CMK (cell line): Measurements from ENCODE around the gene ZNF777.

Experiments used
- DNase-seq: peaks from one replicate; pipeline ENCODE4 v3.0.0-alpha.2; 2010; ENCODE audit warnings: low read depth

Gene ZNF777

DNA sequence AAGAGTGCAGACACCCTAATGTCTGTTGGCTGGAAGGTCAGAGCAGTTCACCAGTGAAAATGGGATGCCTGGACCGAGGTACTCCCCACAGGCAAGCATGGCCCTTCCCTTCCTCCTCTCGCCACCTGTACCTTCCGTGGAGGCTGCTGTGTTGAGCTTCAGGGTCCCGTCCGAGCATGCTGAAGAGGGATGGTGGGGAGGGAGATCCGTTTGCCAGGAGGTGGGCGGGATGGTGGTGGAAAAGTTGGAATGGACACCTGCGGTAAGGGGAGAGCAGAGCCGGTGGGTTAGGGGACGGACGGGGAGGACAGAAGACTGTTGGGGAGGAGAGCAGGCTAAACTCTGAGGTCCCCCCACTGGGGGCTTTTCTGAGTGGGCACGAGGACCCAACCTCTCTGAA is 15.9 kb upstream of the ZNF777 start:
- DNase-seq, result no peak

DNA sequence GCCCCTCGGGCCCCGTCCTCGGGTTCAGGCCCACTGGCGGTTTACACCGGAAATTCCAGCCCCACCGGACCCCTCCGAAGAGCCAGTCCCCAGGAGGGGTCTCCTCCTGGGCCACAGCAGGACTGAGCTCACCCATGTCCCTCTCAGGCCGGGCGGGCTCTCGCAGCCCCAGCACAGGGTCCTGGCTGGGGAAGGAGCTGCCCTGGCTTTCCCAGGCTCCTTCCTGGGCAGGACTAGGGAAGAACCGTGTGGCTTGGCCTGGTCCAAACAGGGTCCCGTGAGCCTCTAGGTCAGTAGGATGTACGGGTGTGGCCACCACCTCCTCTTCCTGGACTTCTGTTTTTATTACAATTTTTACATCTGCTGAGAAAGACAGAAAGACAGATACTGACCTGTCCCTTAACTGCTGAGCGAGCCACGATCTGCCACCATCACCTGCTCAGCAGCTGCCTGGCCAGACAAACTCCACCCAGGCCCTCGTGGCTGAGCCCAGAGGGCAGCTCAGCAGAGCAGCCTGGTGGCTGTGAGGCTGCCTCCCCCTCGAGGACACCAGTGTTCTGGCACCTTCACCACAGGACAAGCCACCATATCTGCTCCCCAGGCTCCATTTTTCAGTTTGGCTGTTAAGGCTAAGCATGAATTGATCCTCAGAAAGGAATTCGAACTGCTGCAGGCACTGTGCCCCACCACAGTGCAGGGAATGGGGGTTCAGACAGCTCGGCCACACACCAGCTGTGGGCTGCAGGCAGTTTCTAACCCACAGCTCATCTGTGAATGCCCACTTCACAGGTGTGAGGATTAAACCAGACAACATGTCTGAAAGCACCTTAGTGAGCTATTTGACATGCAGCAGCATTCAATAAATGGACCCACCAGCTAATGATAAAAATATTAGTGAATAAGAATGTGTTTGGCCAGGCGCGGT is 14.5 kb upstream of the ZNF777 start:
- no peak for DNase-seq

DNA sequence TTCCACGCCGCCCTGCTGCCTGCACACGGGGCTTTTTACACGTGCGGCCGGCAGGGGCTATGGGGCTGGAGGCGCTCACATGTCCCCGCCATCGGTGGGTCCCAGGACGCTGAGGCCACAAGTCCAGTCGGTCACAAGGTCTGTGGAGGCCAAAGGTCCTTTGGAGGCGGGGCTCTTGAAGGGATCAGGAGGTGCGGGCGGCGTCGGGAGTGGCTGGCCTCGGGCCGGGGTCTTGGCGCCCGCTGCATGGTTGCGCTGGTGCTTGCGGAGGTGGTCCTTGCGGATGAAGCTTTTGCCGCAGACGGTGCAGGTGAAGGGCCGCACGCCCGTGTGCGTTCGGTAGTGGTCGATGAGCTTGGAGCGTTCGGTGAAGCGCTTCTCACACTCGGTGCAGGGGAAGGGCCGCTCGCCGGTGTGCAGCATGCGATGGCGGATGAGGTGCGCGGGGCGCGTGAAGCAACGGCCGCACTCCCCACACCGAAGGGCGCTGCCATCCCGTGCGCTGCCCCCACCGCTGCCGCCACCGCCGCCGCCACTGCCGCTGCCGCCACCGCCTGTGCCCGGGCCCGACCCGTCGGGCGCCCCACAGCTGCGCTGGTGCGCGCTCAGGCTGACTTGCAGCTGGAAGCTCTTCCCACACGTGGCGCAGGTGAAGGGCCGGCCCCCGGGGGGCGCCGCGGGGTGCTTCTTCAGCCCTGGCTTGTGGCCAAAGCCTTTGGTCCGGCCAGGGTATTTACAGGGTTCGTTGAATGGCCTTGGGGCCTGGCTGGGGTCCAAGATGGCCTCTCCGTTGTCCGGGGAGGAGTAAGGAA is 13.7 kb upstream of the ZNF777 start:
- no peak for DNase-seq

DNA sequence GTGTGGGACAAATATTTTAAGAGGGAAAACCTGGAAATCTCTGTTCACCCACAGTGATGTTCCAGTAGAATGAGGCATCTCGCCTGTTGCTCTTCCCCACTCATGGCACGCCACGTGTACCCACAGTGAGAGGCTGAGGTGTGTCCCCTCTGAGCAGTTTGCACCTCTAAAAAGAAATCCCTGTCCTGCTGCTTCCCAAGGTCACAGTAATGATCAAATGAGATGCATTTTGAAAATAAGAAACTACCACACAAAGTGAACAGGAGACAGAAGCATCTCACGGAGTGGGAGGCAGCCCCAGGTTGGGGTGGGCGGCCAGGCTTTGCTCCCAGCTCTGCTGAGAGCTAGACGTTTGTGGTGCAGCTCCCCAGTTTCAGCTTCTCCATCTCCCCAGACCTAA is 12.4 kb upstream of the ZNF777 start:
- DNase-seq, result no peak

DNA sequence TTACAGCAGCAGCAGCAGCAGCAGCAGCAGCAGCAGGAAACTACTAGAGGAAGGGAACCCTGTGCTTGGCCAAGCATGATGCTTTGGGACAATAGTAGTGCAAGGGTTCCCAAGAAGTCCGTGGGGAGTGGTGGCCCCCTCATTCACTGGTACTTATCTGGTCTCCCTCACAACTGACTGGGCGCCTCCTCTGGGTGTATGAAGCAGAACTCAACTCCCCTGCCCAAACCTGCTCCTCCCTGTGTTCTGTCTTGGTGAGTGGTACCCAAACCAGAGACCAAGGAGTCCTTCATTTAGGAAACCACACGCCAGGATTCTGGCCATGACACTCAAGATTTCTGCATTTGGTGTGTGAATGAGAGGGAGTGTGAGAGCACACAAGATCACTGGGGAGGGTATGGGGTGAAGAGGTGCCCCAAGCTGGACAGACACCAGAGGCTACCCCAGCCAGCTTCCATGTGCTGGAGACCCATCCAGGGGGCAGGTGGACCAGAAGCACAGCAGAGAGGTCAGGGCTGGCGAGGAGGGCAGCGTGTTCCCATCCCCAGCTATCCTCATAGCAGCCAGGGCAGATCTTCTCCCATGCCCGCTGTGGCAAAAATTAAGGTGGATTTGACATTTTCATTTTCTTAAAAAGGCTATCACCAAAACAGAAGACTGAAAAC is 10.6 kb upstream of the ZNF777 start:
- no peak for DNase-seq

DNA sequence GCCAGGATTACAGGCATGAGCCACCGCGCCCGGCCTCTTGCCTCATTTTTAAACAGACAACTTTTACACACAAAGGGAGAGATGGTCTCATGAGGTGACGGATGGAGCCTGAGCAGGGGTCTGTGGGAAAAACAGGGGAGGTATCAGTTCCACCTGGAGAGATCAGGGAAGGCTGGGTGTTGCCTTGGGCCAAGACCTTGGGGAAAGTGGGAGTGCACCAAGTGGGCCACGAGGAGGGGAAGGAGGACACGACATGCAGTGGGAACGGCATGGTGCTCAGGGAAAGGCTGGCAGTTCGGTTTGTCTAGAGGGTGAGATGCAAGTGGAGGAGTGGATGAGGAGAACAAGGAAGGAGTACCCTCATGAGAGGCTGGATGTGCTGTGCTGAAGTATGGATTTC is 8.9 kb upstream of the ZNF777 start:
- no peak for DNase-seq

DNA sequence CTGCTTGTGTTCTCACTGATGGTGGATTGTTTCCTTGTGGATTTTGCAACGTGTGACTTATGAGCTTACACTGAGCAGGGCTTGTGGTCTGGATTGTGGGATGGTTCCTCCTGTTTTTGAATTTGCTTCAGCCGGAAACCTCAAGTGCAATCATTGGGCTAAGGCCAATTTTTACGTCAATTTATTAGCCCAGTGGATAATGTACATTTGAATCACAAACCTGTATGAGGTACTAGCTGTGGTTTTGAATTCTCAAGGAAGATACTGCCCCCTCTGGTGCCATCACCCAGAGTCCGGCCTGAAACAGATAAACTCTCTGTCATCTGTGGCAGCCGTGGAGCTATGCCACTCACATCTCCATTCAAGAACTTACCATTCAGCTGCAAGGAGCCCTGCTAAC is 7.3 kb upstream of the ZNF777 start:
- DNase-seq, result no peak

DNA sequence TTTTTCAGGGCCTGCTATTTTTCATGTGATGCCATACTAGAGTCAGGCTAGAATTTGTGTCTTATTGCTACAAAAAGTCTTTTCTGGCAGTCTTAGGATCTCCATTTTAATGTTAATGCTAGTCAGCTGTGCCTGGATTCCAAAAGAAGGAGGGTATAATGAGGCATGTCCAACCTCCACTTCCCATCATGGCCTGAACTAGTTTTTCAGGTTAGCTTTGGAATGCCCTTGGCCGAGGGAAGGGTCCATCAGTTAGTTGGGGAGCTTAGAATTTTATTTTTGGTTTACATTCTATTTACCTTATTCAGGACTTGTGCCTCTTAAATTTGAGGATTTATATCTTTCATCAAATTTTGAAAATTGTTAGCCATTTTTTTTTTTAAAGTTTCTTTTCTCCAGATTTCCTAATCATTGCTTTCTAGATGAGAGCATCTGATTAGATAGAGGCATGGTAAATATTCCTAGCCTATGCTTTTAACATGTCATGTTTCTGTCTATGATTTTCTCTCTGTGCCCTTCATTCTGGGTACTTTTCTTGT is 6.5 kb upstream of the ZNF777 start:
- DNase-seq, result no peak

DNA sequence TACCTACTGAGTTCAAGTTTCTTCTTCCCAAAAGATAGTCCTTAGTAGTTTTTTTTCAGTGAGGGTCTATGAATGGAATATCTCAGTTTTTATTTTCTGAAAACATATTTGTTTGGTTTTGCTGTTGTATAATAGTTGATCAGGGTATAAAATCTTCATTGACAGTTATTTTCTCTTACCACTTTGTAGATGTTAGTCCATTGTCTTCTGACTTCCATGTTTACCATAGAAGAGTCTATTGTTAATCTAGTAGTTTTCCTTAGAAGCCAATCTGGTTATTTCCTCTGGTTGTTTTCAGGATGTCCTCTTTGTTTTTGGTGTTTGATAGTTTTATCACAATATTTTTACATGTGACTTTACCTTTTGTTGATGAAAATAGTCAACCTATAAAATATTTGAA is 5.5 kb upstream of the ZNF777 start:
- no peak for DNase-seq

DNA sequence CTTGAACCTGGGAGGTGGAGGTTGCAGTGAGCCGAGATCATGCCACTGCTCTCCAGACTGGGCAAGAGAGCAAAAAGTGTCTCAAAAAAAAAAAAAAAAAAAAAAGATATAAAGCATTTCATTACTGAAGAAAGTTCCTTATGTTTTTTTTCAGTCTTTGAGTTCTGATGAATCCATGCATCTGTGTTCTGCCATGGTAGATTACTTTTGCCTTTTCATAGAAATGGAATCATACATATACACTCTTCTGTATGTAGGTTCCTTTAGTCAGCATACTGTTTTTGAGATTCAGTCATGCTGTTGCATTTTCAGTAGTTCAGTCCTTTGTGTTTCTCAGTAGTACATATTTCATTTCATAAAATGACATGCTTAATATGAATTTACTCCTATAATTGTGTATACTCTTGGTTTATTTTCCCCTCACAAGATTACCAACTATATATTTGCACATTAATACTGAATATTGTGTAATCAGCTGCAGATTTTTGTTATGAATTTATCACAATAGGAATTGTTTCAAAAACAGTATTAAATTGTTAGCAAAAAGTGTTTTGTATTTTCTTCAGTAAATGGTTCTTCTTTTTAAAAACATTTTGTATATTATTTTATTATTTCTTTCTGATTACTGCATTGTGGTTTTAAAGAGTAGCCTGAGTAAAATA is 2.8 kb upstream of the ZNF777 start:
- no peak for DNase-seq

DNA sequence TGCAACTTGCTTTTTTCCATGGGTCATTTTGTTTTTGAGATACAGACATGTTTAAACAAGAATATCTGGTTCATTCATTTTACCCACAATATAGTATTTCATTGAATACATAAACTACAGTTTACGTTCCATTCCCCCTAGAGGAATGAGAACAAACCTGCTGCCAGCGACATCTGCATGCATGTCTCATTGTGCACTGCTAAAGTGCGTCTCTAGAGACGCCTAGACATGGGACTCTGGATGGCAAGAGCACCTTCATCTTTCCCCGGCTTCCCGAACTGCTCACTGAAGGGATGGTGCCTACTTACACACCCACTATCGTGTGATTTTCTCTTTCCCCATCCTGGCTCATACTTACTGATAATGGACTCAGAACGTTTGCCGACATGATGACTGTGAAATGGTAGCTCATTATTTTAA is 1.2 kb upstream of the ZNF777 start:
- DNase-seq, result no peak

DNA sequence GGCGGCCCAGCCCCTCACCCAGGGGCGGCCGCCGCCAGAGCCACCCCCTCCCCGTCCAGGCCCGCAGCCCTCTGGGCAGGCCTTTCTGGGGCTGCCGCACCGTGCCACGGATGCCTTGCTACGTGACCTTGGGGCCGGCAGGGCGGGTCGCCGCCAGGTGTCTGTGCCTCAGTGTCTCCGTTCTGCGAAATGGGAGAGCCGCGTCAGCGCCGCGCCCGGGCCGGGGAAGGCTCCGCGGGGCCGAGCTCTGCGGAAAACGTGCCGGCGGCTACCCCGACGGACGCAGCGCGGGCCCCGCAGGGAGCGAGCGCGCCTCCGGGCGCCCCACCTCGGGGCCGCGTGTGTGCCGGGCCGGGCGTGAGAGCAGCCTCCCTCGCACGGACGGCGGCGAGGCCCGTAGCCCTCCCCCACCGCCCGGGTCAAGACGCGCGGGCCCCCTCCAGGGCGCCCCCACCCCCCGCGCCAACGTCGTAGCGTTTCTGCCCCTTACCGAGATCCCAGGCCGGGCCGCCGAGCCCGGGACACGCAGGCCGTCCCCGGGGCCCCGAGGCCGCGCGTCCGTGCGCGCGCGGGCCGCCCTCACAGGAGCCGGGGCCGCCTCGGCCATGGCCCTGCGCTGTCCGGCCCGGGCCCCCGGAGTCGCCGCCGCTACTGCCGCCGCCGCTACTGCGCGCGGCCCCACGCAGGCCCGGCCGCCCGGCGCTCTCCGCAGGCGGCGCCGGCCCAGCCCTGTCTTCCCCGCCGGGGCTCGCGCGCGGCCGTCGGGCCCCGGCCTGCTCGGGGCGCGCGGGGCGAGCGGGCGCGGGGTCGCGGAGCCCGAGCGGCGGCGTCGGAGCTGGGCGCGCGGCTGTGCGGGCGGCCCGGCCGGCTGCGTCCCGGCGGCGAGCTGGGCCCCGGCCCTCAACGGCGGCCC is 1.1 kb downstream of the ZNF777 start:
- no peak for DNase-seq

DNA sequence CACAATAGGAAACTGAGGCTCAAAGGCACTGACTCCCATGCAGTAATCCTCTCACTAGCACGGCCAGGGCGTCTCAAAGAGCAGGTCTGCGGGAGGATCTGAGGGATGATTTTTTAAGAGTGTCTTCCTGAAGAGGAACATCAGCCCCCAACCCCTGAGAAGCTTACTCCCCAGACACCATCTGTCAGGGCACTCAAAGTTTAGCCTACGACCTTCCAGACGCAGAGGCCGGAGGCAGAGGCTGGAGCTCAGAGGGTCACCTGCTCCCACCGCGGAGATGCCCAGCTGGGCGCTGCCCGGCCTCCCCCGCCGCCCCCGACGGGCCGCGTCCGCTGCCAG is 1.7 kb downstream of the ZNF777 start:
- no peak for DNase-seq

DNA sequence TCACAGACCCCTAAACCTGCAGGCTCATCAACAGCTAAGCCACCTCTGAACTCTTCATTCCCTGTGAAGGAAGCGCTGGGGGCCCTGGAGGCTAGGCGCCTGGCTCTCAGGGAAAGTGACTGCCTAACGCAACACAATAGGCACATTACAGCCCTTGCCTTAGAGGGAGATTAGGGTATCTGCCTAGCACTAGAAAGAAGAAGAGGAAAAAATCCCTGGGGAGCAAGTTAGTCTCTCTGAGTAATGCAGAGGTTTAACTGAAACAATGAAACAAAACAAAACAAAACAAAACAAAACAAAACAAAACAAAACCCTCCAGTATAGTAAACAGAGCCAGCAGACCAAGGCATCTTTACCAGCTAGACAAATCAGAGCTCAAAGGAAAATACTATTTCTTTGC is 2.6 kb downstream of the ZNF777 start:
- no peak for DNase-seq

DNA sequence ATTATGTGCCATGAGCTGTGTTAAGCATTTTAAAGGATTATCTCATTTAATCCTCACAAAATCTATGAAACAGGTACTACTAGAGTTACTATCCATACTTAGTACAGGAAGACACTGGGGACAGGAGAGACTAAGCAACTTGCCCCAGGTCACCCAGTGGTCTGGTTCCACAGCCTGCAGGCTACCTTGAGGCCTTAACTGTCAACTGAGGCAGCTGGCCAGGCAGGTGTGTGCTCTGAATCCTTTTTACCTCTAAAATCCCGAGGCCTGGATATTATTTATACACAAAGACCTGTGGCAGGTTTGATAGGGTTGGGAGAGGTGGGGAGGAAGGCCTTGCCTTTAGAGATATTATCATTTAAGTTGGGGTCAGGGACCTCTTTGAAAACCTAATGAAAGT is 3.1 kb downstream of the ZNF777 start:
- DNase-seq, result no peak

DNA sequence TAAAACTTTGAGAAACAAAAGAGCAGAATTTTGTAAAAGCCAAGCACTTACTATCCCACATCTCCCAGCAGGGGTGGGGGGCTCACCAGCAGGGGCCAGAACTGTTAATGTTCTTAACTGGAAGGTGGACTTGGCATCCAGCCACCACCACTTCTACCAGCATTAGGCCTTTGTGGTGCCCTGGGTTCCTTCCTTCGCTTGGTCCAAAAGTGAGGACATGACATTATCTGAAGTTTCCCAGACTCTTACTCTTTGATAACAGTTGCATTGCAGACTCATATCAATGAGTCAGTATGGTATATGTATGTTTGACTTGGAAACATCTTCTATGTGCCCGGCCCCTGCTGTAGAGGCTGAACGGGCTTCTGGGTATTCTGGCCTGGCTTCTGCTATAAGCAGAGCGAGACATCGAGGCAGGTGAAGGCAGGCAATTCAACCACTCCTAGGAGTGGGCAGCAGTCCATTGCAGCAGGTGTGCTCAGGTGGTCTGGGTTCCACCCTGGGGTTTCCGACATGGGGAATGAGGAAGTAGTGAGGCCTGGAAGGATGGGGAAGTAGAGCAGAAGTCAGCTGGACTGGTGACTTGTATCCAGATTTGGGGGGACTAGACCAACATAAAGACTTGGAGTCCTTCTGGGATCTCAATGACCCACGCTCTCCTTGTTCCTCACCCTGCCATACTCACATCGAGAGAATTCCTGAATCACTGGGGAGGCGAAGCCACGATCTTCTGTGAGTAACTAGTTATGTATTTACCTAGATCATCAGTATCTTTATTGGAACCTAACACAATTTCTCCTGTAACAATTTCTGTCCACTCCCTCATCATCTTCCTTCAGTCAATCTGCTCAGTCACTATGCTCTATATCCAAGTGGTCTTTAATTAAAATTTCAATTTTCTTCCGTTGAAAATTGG is 4.1 kb downstream of the ZNF777 start:
- no peak for DNase-seq

DNA sequence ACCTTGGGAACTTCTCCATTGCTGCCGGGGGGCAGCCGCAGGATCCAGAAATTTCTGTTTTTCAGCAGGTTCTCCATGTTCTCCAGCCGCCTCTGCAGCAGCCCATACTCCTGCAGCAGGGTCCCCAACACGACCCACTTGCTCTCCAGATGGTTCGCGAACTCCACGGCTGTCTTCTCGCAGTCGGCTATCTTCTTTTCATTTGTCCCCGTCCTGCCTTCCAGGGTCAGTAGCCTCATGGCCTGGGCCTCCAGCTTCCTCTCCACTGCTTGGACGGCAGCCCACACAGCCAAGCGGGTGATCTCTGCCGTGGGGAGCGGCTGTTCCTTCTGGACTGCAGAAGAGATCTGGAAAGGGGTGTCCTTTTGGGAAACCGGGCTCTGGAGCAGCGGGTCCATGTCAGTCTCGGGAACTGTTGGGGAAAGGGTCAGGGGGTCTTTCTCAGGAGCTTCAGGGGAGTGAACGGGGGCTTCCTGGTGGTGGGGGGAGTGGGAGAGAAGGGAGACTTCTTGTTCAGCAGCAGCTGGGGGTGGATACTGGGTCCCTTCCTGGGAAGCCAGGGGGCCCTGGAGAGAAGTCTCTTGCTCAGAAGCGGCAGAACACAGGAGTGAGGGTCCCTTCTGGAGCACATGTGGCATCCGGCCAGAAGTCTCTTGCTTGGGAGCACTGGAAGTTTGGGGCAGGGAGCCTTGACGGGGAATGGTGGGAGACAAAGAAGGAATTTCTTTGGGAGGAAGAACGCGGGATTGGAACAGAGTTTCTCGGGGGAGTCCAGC is 5.5 kb downstream of the ZNF777 start:
- DNase-seq, result no peak

DNA sequence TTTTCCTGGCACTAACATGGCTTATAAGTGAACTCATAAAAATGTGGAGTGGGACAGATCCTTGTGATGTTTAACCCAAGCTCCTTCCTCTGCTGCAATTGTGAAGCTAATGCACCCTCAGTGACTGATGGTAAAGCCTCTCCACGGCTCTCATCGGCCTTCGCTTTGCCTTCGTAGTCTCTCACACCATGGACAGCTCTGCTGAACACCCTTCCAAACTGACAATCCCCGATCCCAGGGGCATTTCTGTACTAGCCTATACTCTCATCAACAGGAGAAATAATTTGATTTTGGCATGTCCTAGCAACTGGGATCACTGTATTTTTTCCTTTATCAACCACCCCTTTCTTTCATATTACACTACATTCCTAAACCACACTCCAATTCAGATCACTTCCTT is 6.1 kb downstream of the ZNF777 start:
- no peak for DNase-seq

DNA sequence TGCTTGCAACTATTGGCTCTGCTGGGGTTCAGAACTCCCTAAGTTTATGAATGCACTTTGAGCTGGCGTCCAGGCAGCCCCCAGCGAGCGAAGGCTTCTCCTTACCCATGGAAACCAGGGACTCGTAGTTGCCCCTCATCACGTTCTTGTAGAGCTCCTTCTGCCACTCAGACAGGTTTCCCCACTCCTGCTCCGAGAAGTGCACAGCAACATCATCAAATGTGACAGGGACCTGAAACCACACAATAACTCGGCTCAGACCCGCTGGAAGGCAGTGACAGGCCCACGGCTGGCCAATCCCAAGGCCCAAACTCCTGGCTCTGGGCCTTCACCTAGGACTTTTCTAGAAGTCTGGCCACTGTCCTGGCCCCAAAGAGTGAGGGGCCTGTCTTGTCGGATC is 6.9 kb downstream of the ZNF777 start:
- no peak for DNase-seq
